Naive thymus-derived CD8-positive, alpha-beta T cell (primary cell): ENCODE results near the gene MAZ. TPM values are rescaled to one million over a fixed set of nuclear protein-coding genes. Genes with fewer than 3 reads are reported as not detected.
"Not testable (repeated sequence)": the region's sequence is repeated elsewhere in the genome, so short reads cannot be mapped to it uniquely, and the experiment has no call there.

Experiments used
- ATAC-seq, 2 donors: fragments of 150-1000 bp; cut with Tn5 transposase in 1 of 2; sonication (Bioruptor Pico), chemical (Tn5 transposase) in 1 of 2; 1 replicate in 1 of 2; 2 replicates in 1 of 2; pipeline ENCODE4 v1.10.0; 2021; ENCODE audit warnings: mild to moderate bottlenecking in 2 of 2, moderate library complexity in 2 of 2
- POLR2A ChIA-PET: fragments of 350-600 bp; sonication (Branson Sonifier 250); formaldehyde crosslinking; loops from one replicate; lab custom pipeline; 2021; ENCODE audit warnings: antibody characterized with exemption; lab: Charles Lee
- DNase-seq, 10 donors: peaks; one replicate each; pipeline versions ENCODE4 v3.0.0 to v3.0.0-alpha.2; 2020 to 2022
- H3K27ac Mint-ChIP-seq, 10 donors: one replicate each; pipeline ENCODE4 v1.8.0; 2020 to 2022; ENCODE audit warnings: mild to moderate bottlenecking in 10 of 10, mixed read lengths in 10 of 10, moderate library complexity in 4 of 10, inconsistent platforms in 1 of 10
- H3K27me3 Mint-ChIP-seq, 5 donors: one replicate each; pipeline ENCODE4 v1.8.0; 2021 to 2022; ENCODE audit warnings: mixed read lengths in 5 of 5
- H3K36me3 Mint-ChIP-seq, 3 donors: one replicate each; pipeline ENCODE4 v1.8.0; 2020 to 2022; ENCODE audit warnings: mixed read lengths in 3 of 3, mild to moderate bottlenecking in 2 of 3, inconsistent platforms in 1 of 3
- H3K4me1 Mint-ChIP-seq, 4 donors: one replicate each; pipeline ENCODE4 v1.8.0; 2021 to 2022; ENCODE audit warnings: mixed read lengths in 4 of 4
- H3K4me3 Mint-ChIP-seq, 10 donors: one replicate each; pipeline ENCODE4 v1.8.0; 2020 to 2022; ENCODE audit warnings: mild to moderate bottlenecking in 10 of 10, mixed read lengths in 10 of 10, moderate library complexity in 6 of 10, inconsistent platforms in 1 of 10
- H3K9me3 Mint-ChIP-seq, 9 donors: one replicate each; pipeline ENCODE4 v1.8.0; 2020 to 2022; ENCODE audit warnings: mixed read lengths in 9 of 9, mild to moderate bottlenecking in 3 of 9, inconsistent platforms in 1 of 9, moderate library complexity in 1 of 9
- polyA plus RNA-seq, 3 donors: library from polyadenylated mRNA; unstranded; fragments of 300-500 nt; fragmentation: Illumina TruSeq; gene quantifications; one replicate each; pipeline ENCODE4 v1.2.3, GENCODE V29; 2021
- total RNA-seq, 8 experiments: library from RNA in 2 of 8; stranded (reverse) in 2 of 8; gene quantifications; one replicate each; pipeline ENCODE4 v1.2.3 and lab custom pipeline; 2021 to 2026

MAZ gene
- total and polyA plus RNA-seq, 5 experiments from 2014 or later, result 50.3 to 282 (median 74.6) TPM

- H3K9me3 Mint-ChIP-seq, DNase-seq, H3K36me3 Mint-ChIP-seq, H3K4me3 Mint-ChIP-seq, H3K27me3 Mint-ChIP-seq, ATAC-seq: not testable (repeated sequence)
- peaks cover 22 to 48% (median 45%) of the 10 kb centered on the region in 4 donors for H3K4me1 Mint-ChIP-seq
- H3K27ac Mint-ChIP-seq, result peak overlapping the region in 2 of 10 donors; percentile 10 to 59
- POLR2A ChIA-PET, result interaction anchor here (0.9 to 10.6 kb wide), 7 partner anchors 17 to 51 kb away, joined by 3 to 240 read pairs (median 18); partner anchors contain the start of genes C16orf54, MAZ and MVP
Observed at GRCh38 chr16:29787155-29787554, 19.2 kb upstream of the MAZ start.

GRCh38 chr16:29789775-29790182, 16.6 kb upstream of the MAZ start:
- ATAC-seq (no peak), DNase-seq (no peak)
- Mint-ChIP-seq H3K27ac (peak overlapping the region; percentile 98 to 99 (median 99)), H3K4me3 (peak overlapping the region; percentile 95 to 99 (median 98)), H3K4me1 (peaks cover 27 to 59% (median 54%) of the 10 kb centered on the region in 4 donors), H3K9me3 (no peaks in the 10 kb centered on the region), H3K27me3 (no peaks in the 10 kb centered on the region), H3K36me3 (peaks cover 0 to 3% (median 2%) of the 10 kb centered on the region in 3 donors)
- POLR2A ChIA-PET, result interaction anchor here (0.5 to 10.6 kb wide), 37 partner anchors 9 to 396 kb away, joined by 3 to 240 read pairs (median 5); partner anchors contain the start of genes ALDOA, C16orf54, CDIPT and INO80E

DNA sequence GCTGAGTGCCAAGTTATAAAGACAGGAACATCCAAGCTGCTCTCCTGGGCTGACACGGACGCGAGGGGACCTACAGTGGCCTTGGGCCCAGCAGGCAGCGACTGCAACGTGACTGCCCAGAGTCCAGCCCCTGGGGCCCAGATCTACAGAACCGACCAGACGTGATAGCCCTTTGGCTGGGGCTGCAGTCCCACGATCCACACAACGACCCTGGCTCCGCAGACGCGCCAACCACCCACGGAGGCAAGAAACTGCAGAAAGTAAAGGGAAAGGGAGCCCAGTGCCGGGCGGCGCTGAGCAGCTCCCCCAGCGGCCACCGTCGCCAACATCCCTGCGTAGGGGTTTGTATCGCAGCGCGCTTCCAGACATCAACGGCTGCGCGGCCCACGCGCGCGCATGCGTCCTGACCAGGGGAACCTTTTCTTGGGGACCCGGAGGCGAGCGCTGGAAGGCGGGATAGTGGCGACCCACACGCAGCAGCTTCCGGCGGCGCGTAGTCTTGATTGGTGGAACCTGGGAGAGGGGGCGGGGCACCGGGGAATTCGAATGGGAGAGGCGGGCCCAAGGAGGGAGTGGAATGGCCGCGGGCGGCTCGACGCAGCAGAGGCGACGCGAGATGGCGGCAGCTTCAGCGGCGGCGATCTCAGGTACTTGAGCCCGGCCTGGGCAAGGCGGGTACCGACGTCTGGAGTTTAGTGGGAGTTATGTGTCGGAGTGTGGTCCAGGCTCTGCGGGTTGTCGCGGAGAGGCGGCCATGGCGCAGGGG, 16.0 kb upstream of the MAZ start, which contains the start of gene KIF22:
Gene KIF22 (plus strand): TSS at position 569 of the 766 bp plus-strand sequence. CDS start 9 bp downstream, at position 578.
- Mint-ChIP-seq H3K9me3 (no peaks in the 10 kb centered on the region), H3K4me1 (peaks cover 22 to 58% (median 52%) of the 10 kb centered on the region in 4 donors), H3K27me3 (no peaks in the 10 kb centered on the region), H3K36me3 (peaks cover 0 to 4% (median 3%) of the 10 kb centered on the region in 3 donors), H3K4me3 (peak within 1 kb of the TSS; percentile 95 to 99 (median 98)), H3K27ac (peak within 1 kb of the TSS; percentile 98 to 99 (median 99))
- peak; percentile 98 to 100 (median 100) for DNase-seq
- peak; percentile 92 to 94 for ATAC-seq
- POLR2A ChIA-PET, result interaction anchor here (0.5 to 10.6 kb wide), 39 partner anchors 10 to 395 kb away, joined by 3 to 240 read pairs (median 5); partner anchors contain the start of genes ALDOA, C16orf54, CDIPT and INO80E

DNA sequence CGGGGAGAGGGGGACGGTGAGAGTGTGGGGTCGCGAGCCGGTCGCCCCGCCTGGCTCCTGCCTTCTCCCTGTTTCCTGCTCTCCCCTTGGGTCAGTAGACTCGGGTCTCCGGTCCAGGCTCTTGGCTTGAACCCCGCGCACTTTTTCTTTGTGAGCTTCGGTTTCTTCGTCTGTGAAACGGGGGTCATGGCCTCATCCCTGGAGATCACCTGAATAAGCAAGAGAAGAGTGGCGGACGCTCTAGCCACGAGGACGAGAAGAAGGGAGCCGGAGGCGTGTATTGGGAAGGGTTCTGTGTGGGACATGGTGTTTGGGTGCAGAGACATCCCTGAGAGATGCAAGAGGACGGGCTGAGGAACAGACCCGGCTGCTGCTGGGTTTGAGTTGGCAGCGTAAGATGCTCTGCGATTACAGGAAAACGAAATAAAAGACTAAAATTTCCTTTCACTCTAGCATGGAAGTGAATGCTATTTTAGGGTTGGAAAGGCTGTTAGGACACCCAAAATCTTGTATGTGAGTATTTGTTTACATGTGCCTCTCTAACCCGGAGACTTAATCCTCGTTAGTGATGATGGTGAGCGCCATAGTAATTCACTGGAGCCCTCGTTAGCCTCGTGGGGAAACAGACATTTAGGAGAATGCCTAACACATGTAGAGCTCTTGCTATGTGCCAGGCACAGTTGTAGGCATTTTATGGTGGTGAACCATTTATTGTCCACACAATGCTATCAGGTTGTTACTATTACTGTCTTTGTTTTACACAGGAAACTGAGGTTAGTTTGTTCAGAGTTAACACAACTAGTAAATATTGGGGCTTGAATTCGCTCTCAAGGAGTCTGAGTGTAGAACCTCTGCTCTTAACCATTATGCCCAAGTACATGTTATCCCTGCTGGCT, 15.1 kb upstream of the MAZ start:
- POLR2A ChIA-PET, result interaction anchor here (0.9 to 10.6 kb wide), 30 partner anchors 11 to 395 kb away, joined by 3 to 240 read pairs (median 6); partner anchors contain the start of genes ALDOA, C16orf54, CDIPT and INO80E
- Mint-ChIP-seq H3K36me3 (peaks cover 0 to 8% (median 3%) of the 10 kb centered on the region in 3 donors), H3K4me1 (peaks cover 20 to 54% (median 48%) of the 10 kb centered on the region in 4 donors), H3K9me3 (no peaks in the 10 kb centered on the region), H3K27ac (peak overlapping the region; percentile 98 to 99 (median 99)), H3K4me3 (peak overlapping the region; percentile 95 to 99 (median 98)), H3K27me3 (no peaks in the 10 kb centered on the region)
- ATAC-seq (peak; percentile 2 to 9), DNase-seq (no peak)

- DNase-seq (no peak), ATAC-seq (no peak)
- Mint-ChIP-seq H3K4me3 (peak overlapping the region; percentile 95 to 99 (median 98)), H3K4me1 (peaks cover 20 to 54% (median 48%) of the 10 kb centered on the region in 4 donors), H3K36me3 (peaks cover 0 to 16% (median 3%) of the 10 kb centered on the region in 3 donors), H3K9me3 (no peaks in the 10 kb centered on the region), H3K27ac (peak overlapping the region in 9 of 10 donors; percentile 98 to 99 (median 99)), H3K27me3 (no peaks in the 10 kb centered on the region)
- POLR2A ChIA-PET, result interaction anchor here (0.6 to 10.6 kb wide), 9 partner anchors 12 to 91 kb away, joined by 3 to 240 read pairs (median 29); partner anchors contain the start of genes C16orf54, MAZ, PAGR1 and PRRT2
Observed at GRCh38 chr16:29791845-29792807, 14.2 kb upstream of the MAZ start.

GRCh38 chr16:29793153-29793552, 13.2 kb upstream of the MAZ start:
- not testable (repeated sequence) for ATAC-seq, H3K27me3 Mint-ChIP-seq, DNase-seq, H3K9me3 Mint-ChIP-seq
- peak overlapping the region in 3 of 10 donors; percentile 24 to 56 (median 39) for H3K27ac Mint-ChIP-seq
- peaks cover 5 to 24% (median 8%) of the 10 kb centered on the region in 3 donors for H3K36me3 Mint-ChIP-seq
- peak overlapping the region in 1 of 10 donors; percentile 97 for H3K4me3 Mint-ChIP-seq
- POLR2A ChIA-PET, result interaction anchor here (1.5 to 10.6 kb wide), 3 partner anchors 11 to 92 kb away, joined by 3 to 240 read pairs (median 98); partner anchors contain the start of gene MAZ
- H3K4me1 Mint-ChIP-seq, result peaks cover 22 to 53% (median 48%) of the 10 kb centered on the region in 4 donors

DNA sequence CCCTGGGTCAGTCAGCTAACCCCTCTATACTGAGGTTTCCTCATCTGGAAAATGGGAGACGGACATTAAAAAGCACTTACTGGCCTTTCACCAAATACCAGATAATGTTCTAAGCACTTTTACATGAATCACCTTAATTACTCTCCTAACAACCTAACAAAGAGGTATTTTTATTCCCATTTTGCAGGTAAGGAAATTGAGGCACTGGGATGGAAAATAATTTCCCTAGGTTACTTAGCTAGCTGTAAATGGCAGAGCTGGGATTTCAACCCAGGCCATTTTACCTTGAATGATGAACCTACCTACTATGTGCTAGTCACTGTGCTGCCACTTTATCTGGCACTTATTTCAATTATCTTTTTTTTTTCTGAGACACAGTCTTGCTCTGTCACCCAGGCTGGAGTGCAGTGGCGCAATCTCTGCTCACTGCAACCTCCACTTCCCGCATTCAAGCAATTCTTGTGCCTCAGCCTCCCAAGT, 12.1 kb upstream of the MAZ start:
- POLR2A ChIA-PET, result interaction anchor here (0.6 to 10.6 kb wide), 2 partner anchors 10 to 224 kb away, joined by 3 to 240 read pairs; partner anchors contain the start of gene MAZ
- Mint-ChIP-seq H3K27me3 (no peaks in the 10 kb centered on the region), H3K27ac (peak overlapping the region in 2 of 10 donors; percentile 12 to 37), H3K9me3 (no peaks in the 10 kb centered on the region), H3K4me3 (peak overlapping the region in 1 of 10 donors; percentile 15), H3K4me1 (peaks cover 22 to 49% (median 46%) of the 10 kb centered on the region in 4 donors), H3K36me3 (peaks cover 7 to 35% (median 15%) of the 10 kb centered on the region in 3 donors)
- DNase-seq (no peak), ATAC-seq (no peak)

DNA sequence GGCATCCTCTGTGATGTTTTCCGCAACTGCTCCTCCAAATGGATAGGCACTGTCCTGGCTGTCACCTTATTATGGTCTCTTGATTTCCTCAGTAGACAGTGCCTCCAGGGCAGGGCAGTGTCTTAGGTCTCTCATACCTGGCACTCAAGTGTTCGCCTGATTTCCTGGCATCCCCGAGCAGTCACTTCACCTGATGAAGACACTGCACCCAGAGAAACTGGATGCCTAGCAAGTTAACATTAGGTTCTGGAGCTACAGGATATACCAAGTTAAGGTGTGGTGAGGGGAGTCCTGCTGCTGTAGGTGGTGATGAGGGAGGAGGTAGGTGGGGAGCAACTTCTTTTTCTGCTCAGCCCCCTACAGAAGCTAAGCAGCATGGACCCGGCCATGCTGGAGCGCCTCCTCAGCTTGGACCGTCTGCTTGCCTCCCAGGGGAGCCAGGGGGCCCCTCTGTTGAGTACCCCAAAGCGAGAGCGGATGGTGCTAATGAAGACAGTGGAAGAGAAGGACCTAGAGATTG, 3.9 kb upstream of the MAZ start:
- no peak for DNase-seq
- POLR2A ChIA-PET, result interaction anchor here (0.9 to 11.2 kb wide), 8 partner anchors 10 to 101 kb away, joined by 4 to 240 read pairs (median 18); partner anchors contain the start of genes C16orf54, KIF22 and PAGR1
- no peak for ATAC-seq
- H3K4me3 Mint-ChIP-seq, result peak overlapping the region in 4 of 10 donors; percentile 14 to 40 (median 32)
- H3K9me3 Mint-ChIP-seq, result no peaks in the 10 kb centered on the region
- H3K27me3 Mint-ChIP-seq, result peaks cover 0 to 1% (median 0%) of the 10 kb centered on the region in 5 donors
- H3K36me3 Mint-ChIP-seq, result peaks cover 7 to 42% (median 16%) of the 10 kb centered on the region in 3 donors
- peaks cover 13 to 22% (median 18%) of the 10 kb centered on the region in 4 donors for H3K4me1 Mint-ChIP-seq
- H3K27ac Mint-ChIP-seq, result peak overlapping the region in 9 of 10 donors; percentile 21 to 99 (median 78)

DNA sequence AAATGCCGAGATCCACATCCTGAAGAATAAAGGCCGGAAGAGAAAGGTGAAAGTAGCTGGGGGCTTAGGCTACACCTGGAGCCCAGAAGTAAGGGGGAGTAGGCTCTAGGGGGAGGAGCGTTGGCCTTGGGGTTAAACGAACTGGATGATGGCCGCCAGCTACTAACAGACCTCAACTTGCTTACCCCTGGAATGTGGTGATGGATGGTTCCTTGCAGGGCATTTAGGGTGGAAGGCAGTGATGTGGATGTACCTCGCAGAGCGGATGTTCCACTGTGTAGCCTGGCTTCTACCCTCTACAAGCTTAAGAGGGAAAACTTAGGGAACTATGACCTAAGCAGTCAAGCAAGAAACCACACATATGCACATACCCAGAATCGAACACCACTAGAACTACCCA, 2.3 kb upstream of the MAZ start:
- DNase-seq (no peak), ATAC-seq (no peak)
- peaks cover 0 to 1% (median 0%) of the 10 kb centered on the region in 5 donors for H3K27me3 Mint-ChIP-seq
- peak overlapping the region; percentile 87 to 100 (median 99) for H3K4me3 Mint-ChIP-seq
- H3K36me3 Mint-ChIP-seq, result peaks cover 0 to 38% (median 8%) of the 10 kb centered on the region in 3 donors
- peak overlapping the region; percentile 98 to 100 (median 100) for H3K27ac Mint-ChIP-seq
- peaks cover 18 to 38% (median 31%) of the 10 kb centered on the region in 4 donors for H3K4me1 Mint-ChIP-seq
- POLR2A ChIA-PET, result interaction anchor here (0.6 to 11.2 kb wide), 18 partner anchors 9 to 730 kb away, joined by 3 to 240 read pairs (median 9); partner anchors contain the start of genes C16orf54, KIF22, MVP and PAGR1
- H3K9me3 Mint-ChIP-seq, result no peaks in the 10 kb centered on the region
